ENCODE data around the gene TNNI2.

DNA sequence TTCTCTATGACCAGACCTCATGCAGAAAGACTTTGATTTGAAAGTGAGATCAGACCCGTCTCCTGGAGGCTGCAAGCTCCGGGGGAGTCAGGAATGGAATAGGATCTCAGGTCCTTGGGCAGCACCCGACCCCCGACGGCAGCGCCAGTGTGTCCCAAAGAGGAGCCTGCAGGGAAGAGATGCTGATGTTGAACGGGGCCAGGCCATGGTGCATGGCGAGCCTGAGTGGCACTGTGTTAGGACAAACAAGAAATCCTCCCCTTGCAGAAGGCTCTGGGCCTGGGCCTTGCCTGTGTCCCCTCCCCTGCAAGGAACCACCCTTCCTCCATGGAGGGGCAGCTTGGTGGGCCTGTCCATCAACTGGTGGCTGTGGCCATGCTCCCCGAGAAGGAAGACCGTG is 24.1 kb upstream of the TNNI2 start:
- TF ChIP-seq, protein P1, sequence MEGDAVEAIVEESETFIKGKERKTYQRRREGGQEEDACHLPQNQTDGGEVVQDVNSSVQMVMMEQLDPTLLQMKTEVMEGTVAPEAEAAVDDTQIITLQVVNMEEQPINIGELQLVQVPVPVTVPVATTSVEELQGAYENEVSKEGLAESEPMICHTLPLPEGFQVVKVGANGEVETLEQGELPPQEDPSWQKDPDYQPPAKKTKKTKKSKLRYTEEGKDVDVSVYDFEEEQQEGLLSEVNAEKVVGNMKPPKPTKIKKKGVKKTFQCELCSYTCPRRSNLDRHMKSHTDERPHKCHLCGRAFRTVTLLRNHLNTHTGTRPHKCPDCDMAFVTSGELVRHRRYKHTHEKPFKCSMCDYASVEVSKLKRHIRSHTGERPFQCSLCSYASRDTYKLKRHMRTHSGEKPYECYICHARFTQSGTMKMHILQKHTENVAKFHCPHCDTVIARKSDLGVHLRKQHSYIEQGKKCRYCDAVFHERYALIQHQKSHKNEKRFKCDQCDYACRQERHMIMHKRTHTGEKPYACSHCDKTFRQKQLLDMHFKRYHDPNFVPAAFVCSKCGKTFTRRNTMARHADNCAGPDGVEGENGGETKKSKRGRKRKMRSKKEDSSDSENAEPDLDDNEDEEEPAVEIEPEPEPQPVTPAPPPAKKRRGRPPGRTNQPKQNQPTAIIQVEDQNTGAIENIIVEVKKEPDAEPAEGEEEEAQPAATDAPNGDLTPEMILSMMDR (IDR thresholded peaks at IDR 0.05 in 2 of 3, conservative IDR thresholded peaks at IDR 0.05 in 1 of 3; ENCODE audit: control insufficient read depth in 2 of 3, extremely low read depth in 1 of 3, insufficient read depth in 1 of 3, low read depth in 3 of 3, low read length in 3 of 3) = no peak
- TF ChIP-seq CREM (IDR thresholded peaks at IDR 0.05; ENCODE audit: low read depth) (no peak), SREBF1 (IDR thresholded peaks at IDR 0.05; ENCODE audit: low read length) (no peak), POLR2A (IDR thresholded peaks at IDR 0.05; ENCODE audit: low read depth, low read length) (no peak), BCL3 (IDR thresholded peaks at IDR 0.05; ENCODE audit: borderline replicate concordance, insufficient read depth, low read depth, low read length, poor library complexity, severe bottlenecking) (no peak), RAD21 (IDR thresholded peaks at IDR 0.05; ENCODE audit: insufficient read depth, low read depth, low read length) (no peak), JUNB (IDR thresholded peaks at IDR 0.05) (no peak), CEBPB (IDR thresholded peaks at IDR 0.05; ENCODE audit: borderline replicate concordance in 1 of 2, low read depth in 2 of 2, low read length in 2 of 2) (no peak), JUND (IDR thresholded peaks at IDR 0.05; ENCODE audit: low read depth, low read length) (no peak), PRDM15 (CRISPR knock-in tag; IDR thresholded peaks at IDR 0.05) (no peak), NR2C2 (IDR thresholded peaks at IDR 0.05; ENCODE audit: borderline replicate concordance, control insufficient read depth, insufficient read length, low read depth) (no peak), POLR2AphosphoS2 (IDR thresholded peaks at IDR 0.05; ENCODE audit: low read depth, low read length) (no peak)
